IMR-90 (cell line): ENCODE measurements around the gene PEX5L. TPM values are rescaled to one million over a fixed set of nuclear protein-coding genes. Genes with fewer than 3 reads are reported as not detected.

ENCODE experiments used
- ATAC-seq: fragments of 200-7000 bp; cut with Tn5 transposase; 2 replicates; pipeline ENCODE4 v1.9.1; 2020; ENCODE audit warnings: low read depth, mild to moderate bottlenecking, moderate library complexity
- BruUV-seq: library from RNA; stranded (reverse); fragments of 400-500 nt; replicated peaks from 2 replicates; lab custom pipeline; 2021; lab: Mats Ljungman, UMichigan
- CTCF ChIA-PET: fragments of 300-600 bp; formaldehyde crosslinking; extraction: SDS; loops from one replicate; lab custom pipeline; 2021; ENCODE audit warnings: antibody characterized with exemption; lab: Yijun Ruan, JAX
- POLR2A ChIA-PET: fragments of 300-600 bp; sonication (Branson Sonifier 250); formaldehyde crosslinking; loops from one replicate; lab custom pipeline; 2022; ENCODE audit warnings: antibody characterized with exemption; ENCODE audit not compliant: unreplicated experiment; lab: Charles Lee
- DNase-seq: peaks from one replicate; pipeline ENCODE4 v3.0.0; 2013
- H2AFZ ChIP-seq: replicated peaks from 2 replicates; pipeline ENCODE3; 2013; ENCODE audit warnings: low read length, mild to moderate bottlenecking; ENCODE audit not compliant: poor library complexity
- H2AK5ac ChIP-seq: 2 replicates; pipeline ENCODE4 v1.6.1; 2013; ENCODE audit warnings: low read depth, low read length, inconsistent platforms
- H2AK9ac ChIP-seq: replicated peaks from 2 replicates; pipeline ENCODE3; 2013; ENCODE audit warnings: mild to moderate bottlenecking, low read depth, low read length, moderate library complexity; ENCODE audit not compliant: poor library complexity
- H2BK120ac ChIP-seq: 2 replicates; pipeline ENCODE4 v1.6.1; 2013; ENCODE audit warnings: low read depth, low read length, inconsistent platforms
- H2BK15ac ChIP-seq: 3 replicates; pipeline ENCODE4 v1.6.1; 2013; ENCODE audit warnings: low read depth, low read length, inconsistent platforms
- H2BK20ac ChIP-seq: 2 replicates; pipeline ENCODE4 v1.6.1; 2013; ENCODE audit warnings: low read depth, mild to moderate bottlenecking, inconsistent platforms, low read length, moderate library complexity
- H2BK5ac ChIP-seq: 2 replicates; pipeline ENCODE4 v1.6.1; 2013; ENCODE audit warnings: mild to moderate bottlenecking, low read depth, low read length, inconsistent platforms; ENCODE audit not compliant: poor library complexity, severe bottlenecking
- H3K14ac ChIP-seq: replicated peaks from 2 replicates; pipeline ENCODE4 v1.6.1; 2013; ENCODE audit warnings: low read depth, low read length, inconsistent platforms
- H3K18ac ChIP-seq: 2 replicates; pipeline ENCODE4 v1.6.1; 2013; ENCODE audit warnings: low read depth, low read length, control low read depth
- H3K23ac ChIP-seq: 2 replicates; pipeline ENCODE4 v1.6.1; 2013; ENCODE audit warnings: low read depth, low read length, inconsistent platforms
- H3K27ac ChIP-seq: 2 replicates; pipeline ENCODE4 v1.5.1; 2013; ENCODE audit warnings: mild to moderate bottlenecking, control low read depth, low read length; ENCODE audit not compliant: insufficient read depth
- H3K27me3 ChIP-seq: 2 replicates; pipeline ENCODE4 v1.6.1; 2013; ENCODE audit warnings: low read length; ENCODE audit not compliant: control insufficient read depth, insufficient read depth
- H3K36me3 ChIP-seq: 2 replicates; pipeline ENCODE4 v1.6.1; 2013; ENCODE audit warnings: low read length, mixed read lengths; ENCODE audit not compliant: control insufficient read depth, insufficient read depth
- H3K4ac ChIP-seq: 2 replicates; pipeline ENCODE4 v1.6.1; 2013; ENCODE audit warnings: low read depth, low read length, inconsistent platforms
- H3K4me1 ChIP-seq: 2 replicates; pipeline ENCODE4 v1.6.1; 2013; ENCODE audit warnings: low read length, mixed read lengths; ENCODE audit not compliant: control insufficient read depth, insufficient read depth
- H3K4me2 ChIP-seq: 2 replicates; pipeline ENCODE4 v1.6.1; 2013; ENCODE audit warnings: low read depth, mild to moderate bottlenecking, control low read depth, low read length, moderate library complexity
- H3K4me3 ChIP-seq: 2 replicates; pipeline ENCODE4 v1.5.1; 2013; ENCODE audit warnings: low read depth, mild to moderate bottlenecking, control low read depth, low read length, moderate library complexity; ENCODE audit not compliant: insufficient read depth
- H3K56ac ChIP-seq: 2 replicates; pipeline ENCODE4 v1.6.1; 2013; ENCODE audit warnings: low read length, inconsistent platforms; ENCODE audit not compliant: insufficient read depth; ENCODE audit errors: extremely low read depth
- H3K79me1 ChIP-seq, 2 experiments: 2 replicates each; pipeline ENCODE4 v1.6.1; 2013; ENCODE audit warnings: low read length in 2 of 2, inconsistent platforms in 1 of 2, low read depth in 1 of 2
- H3K9ac ChIP-seq: 2 replicates; pipeline ENCODE4 v1.6.1; 2013; ENCODE audit warnings: low read depth, low read length, control low read depth
- H3K9me1 ChIP-seq: 2 replicates; pipeline ENCODE4 v1.6.1; 2013; ENCODE audit warnings: low read length, inconsistent platforms; ENCODE audit not compliant: insufficient read depth
- H3K9me3 ChIP-seq: 2 replicates; pipeline ENCODE4 v1.6.1; 2013; ENCODE audit warnings: low read length; ENCODE audit not compliant: control insufficient read depth, insufficient read depth
- H4K20me1 ChIP-seq: 2 replicates; pipeline ENCODE4 v1.6.1; 2013; ENCODE audit warnings: low read length, inconsistent platforms; ENCODE audit not compliant: insufficient read depth
- H4K5ac ChIP-seq: 2 replicates; pipeline ENCODE4 v1.6.1; 2013; ENCODE audit warnings: mild to moderate bottlenecking, low read depth, low read length, control low read depth
- H4K8ac ChIP-seq, 2 experiments: 2 replicates each; pipeline ENCODE4 v1.6.1; 2013; ENCODE audit warnings: low read depth in 2 of 2, low read length in 2 of 2, control low read depth in 1 of 2, inconsistent platforms in 1 of 2
- H4K91ac ChIP-seq: 2 replicates; pipeline ENCODE4 v1.6.1; 2013; ENCODE audit warnings: low read depth, low read length, inconsistent platforms; ENCODE audit not compliant: insufficient read depth
- BHLHE40 ChIP-seq: fragments of 150-350 bp; IDR thresholded peaks from 2 replicates; pipeline ENCODE4 v1.6.1; 2016; ENCODE audit warnings: mild to moderate bottlenecking, low read depth, low read length
- CEBPB ChIP-seq: IDR thresholded peaks from 2 replicates; pipeline ENCODE4 v1.6.1; 2012; ENCODE audit warnings: low read depth, low read length, improper control_type of control experiment
- CHD1 ChIP-seq: IDR thresholded peaks from 2 replicates; pipeline ENCODE4 v1.6.1; 2012; ENCODE audit warnings: low read depth, low read length, improper control_type of control experiment
- CTCF ChIP-seq: conservative IDR thresholded peaks from 2 replicates; pipeline ENCODE4 v1.5.1; 2012; ENCODE audit warnings: mild to moderate bottlenecking, low read depth, low read length, improper control_type of control experiment
- ELK1 ChIP-seq: fragments of 150-350 bp; IDR thresholded peaks from 2 replicates; pipeline ENCODE4 v1.6.1; 2016; ENCODE audit warnings: low read depth, mild to moderate bottlenecking, low read length, moderate library complexity, borderline replicate concordance
- MAFK ChIP-seq: IDR thresholded peaks from 2 replicates; pipeline ENCODE4 v1.6.1; 2012; ENCODE audit warnings: low read depth, low read length, improper control_type of control experiment
- MAZ ChIP-seq: IDR thresholded peaks from 2 replicates; pipeline ENCODE4 v1.6.1; 2012; ENCODE audit warnings: low read depth, mild to moderate bottlenecking, low read length, improper control_type of control experiment, moderate library complexity, borderline replicate concordance
- MXI1 ChIP-seq: IDR thresholded peaks from 2 replicates; pipeline ENCODE4 v1.6.1; 2012; ENCODE audit warnings: low read depth, mild to moderate bottlenecking, low read length, moderate library complexity, borderline replicate concordance
- NFE2L2 ChIP-seq: fragments of 150-350 bp; IDR thresholded peaks from 2 replicates; pipeline ENCODE4 v1.6.1; 2016; ENCODE audit warnings: low read depth, mild to moderate bottlenecking, low read length
- POLR2A ChIP-seq: IDR thresholded peaks from 2 replicates; pipeline ENCODE4 v1.6.1; 2012; ENCODE audit warnings: mild to moderate bottlenecking, low read depth, low read length
- RAD21 ChIP-seq: IDR thresholded peaks from 2 replicates; pipeline ENCODE4 v1.6.1; 2012; ENCODE audit warnings: low read length, improper control_type of control experiment
- RCOR1 ChIP-seq: IDR thresholded peaks from 2 replicates; pipeline ENCODE4 v1.6.1; 2012; ENCODE audit warnings: mild to moderate bottlenecking, low read length, improper control_type of control experiment; ENCODE audit not compliant: insufficient replicate concordance
- RFX5 ChIP-seq: IDR thresholded peaks from 2 replicates; pipeline ENCODE4 v1.8.0; 2012; ENCODE audit warnings: low read depth, mild to moderate bottlenecking, low read length, moderate library complexity
- SMC3 ChIP-seq: fragments of 150-350 bp; IDR thresholded peaks from 2 replicates; pipeline ENCODE4 v1.6.1; 2016; ENCODE audit warnings: low read depth, mild to moderate bottlenecking, antibody characterized with exemption, low read length, moderate library complexity
- USF2 ChIP-seq: fragments of 150-350 bp; IDR thresholded peaks from 2 replicates; pipeline ENCODE4 v1.6.1; 2017; ENCODE audit warnings: mild to moderate bottlenecking, antibody characterized with exemption, low read length, low read depth
- WGBS, 2 experiments: methylation state at CpG; one replicate each; pipeline versions ENCODE4 v1.1.5 to v1.1.7; 2013; ENCODE audit warnings: missing lambda C conversion rate in 2 of 2; ENCODE audit not compliant: insufficient read length in 1 of 2; ENCODE audit errors: extremely low coverage in 2 of 2; 5-methylcytosine and 5-hydroxymethylcytosine counted together
- dilution Hi-C: fragments of 300-500 bp; cut with HindIII; formaldehyde crosslinking; loops from one replicate; pipeline ENCODE4 v1.14.3; 2018; ENCODE audit warnings: low sequenced_read_pairs; ENCODE audit not compliant: unreplicated experiment
- in situ Hi-C: fragments of 300-500 bp; cut with MboI; formaldehyde crosslinking; loops from 3 replicates; pipeline ENCODE4 v1.14.3; 2019; ENCODE audit warnings: low sequenced_read_pairs, inconsistent platforms, mixed read lengths
- intact Hi-C: fragments of 100-400 bp; cut with micrococcal nuclease; formaldehyde crosslinking; loops from 2 replicates; pipeline ENCODE4 v1.10.0; 2022
- polyA plus RNA-seq, 3 experiments: library from polyadenylated mRNA; depleted of rRNA; stranded (reverse); fragments of >200 nt; gene quantifications; 2 replicates each; pipeline ENCODE4 v1.2.3, GENCODE V29; 2012; ENCODE audit warnings: low replicate concordance in 1 of 3
- total RNA-seq: library from RNA; depleted of rRNA; stranded (reverse); fragments of >200 nt; gene quantifications from 2 replicates; pipeline ENCODE4 v1.2.3, GENCODE V29; 2012

The PEX5L gene
- total and polyA plus RNA-seq, 2 of the 4 experiments (the other 2 are of a cell fraction): not detected

GRCh38 chr3:179961071-179961702, 75.5 kb downstream of the PEX5L start:
- Histone ChIP-seq H3K27me3 (no peaks in the 10 kb centered on the region), H4K8ac (no peak overlapping the region), H4K20me1 (no peaks in the 10 kb centered on the region), H3K4me3 (no peak overlapping the region), H3K9ac (no peak overlapping the region), H3K79me1 (no peaks in the 10 kb centered on the region), H3K9me3 (no peaks in the 10 kb centered on the region), H2BK20ac (no peak overlapping the region), H4K5ac (no peak overlapping the region), H3K4me2 (no peak overlapping the region), H2BK120ac (no peak overlapping the region), H3K9me1 (no peaks in the 10 kb centered on the region), H3K4me1 (no peaks in the 10 kb centered on the region), H2BK15ac (no peak overlapping the region), H3K4ac (no peak overlapping the region), H3K36me3 (no peaks in the 10 kb centered on the region), H2BK5ac (no peak overlapping the region), H3K18ac (no peak overlapping the region), H2AFZ (no peak overlapping the region), H2AK5ac (no peak overlapping the region), H3K27ac (no peak overlapping the region), H2AK9ac (no peak overlapping the region), H3K56ac (no peak overlapping the region), H3K14ac (no peak overlapping the region), H4K91ac (no peak overlapping the region), H3K23ac (no peak overlapping the region)
- TF ChIP-seq USF2 (no peak), NFE2L2 (no peak), ELK1 (no peak), MAFK (no peak), CEBPB (no peak), MAZ (no peak), MXI1 (no peak), RFX5 (no peak), CHD1 (no peak), RAD21 (no peak), BHLHE40 (no peak), RCOR1 (no peak), SMC3 (no peak), CTCF (no peak), POLR2A (no peak)
- BruUV-seq: no TSS peak
- intact Hi-C loops (no loop called here), dilution Hi-C loops (no loop called here), in situ Hi-C loops (no loop called here)
- ATAC-seq (no peak), DNase-seq (no peak)
- ChIA-PET POLR2A (no interaction called here), CTCF (no interaction called here)
- no CpG with 5 or more reads among the region's 6 CpGs for WGBS, 2 experiments
